ENCODE results near the gene BCL2.

DNA sequence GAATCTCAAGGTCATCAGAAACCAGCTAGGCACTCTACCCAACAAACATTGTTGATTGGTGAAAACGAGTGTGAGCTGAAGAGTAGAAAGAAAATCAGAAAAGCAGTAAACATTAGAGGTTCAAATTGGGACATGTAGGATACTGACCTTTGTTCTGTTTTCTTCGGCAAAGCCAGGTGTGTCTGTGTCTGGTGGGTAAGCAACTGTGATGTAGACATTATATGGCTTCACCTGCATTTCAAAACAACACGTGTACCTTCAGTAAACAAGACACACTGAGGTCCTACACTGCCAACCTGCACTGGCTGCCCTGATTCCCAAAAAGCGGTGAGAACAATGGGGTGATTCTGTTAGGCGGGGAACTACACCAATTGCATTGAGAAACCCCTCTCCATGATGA is 24.7 kb upstream of the BCL2 start:
- TF ChIP-seq POLR2A (IDR thresholded peaks at IDR 0.05; ENCODE audit: low read depth, low read length), result no peak
- no peak for TF ChIP-seq POLR2AphosphoS5 (IDR thresholded peaks at IDR 0.05; ENCODE audit: low read depth, low read length)

All from GM12892 (cell line).